PC-3 (cell line): Measurements from ENCODE around the gene SMAD7.

Source experiments
- CTCF ChIP-seq: fragments of 300-600 bp; sonication (generic); conservative IDR thresholded peaks from 2 replicates; pipeline ENCODE4 v1.5.1; 2017; ENCODE audit warnings: antibody characterized with exemption, low read depth, mild to moderate bottlenecking, low read length
- EZH2phosphoT487 ChIP-seq: fragments of 300-600 bp; sonication (generic); IDR thresholded peaks from 2 replicates; pipeline ENCODE4 v1.6.1; 2018; ENCODE audit warnings: mild to moderate bottlenecking, antibody characterized with exemption, low read length, borderline replicate concordance

GRCh38 chr18:48991319-48991660 lies 40.5 kb upstream of the SMAD7 start:
- no peak for TF ChIP-seq CTCF
- no peak for TF ChIP-seq EZH2phosphoT487
